GM18868 (cell line): ENCODE measurements around the gene CYB5B.

Source experiments
- ATAC-seq: cut with Tn5 transposase; IDR thresholded peaks from one replicate; pipeline ENCODE4 v1.9.1; 2021; ENCODE audit warnings: mild to moderate bottlenecking, moderate library complexity; ENCODE audit not compliant: unreplicated experiment

Gene CYB5B, protein sequence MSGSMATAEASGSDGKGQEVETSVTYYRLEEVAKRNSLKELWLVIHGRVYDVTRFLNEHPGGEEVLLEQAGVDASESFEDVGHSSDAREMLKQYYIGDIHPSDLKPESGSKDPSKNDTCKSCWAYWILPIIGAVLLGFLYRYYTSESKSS

DNA sequence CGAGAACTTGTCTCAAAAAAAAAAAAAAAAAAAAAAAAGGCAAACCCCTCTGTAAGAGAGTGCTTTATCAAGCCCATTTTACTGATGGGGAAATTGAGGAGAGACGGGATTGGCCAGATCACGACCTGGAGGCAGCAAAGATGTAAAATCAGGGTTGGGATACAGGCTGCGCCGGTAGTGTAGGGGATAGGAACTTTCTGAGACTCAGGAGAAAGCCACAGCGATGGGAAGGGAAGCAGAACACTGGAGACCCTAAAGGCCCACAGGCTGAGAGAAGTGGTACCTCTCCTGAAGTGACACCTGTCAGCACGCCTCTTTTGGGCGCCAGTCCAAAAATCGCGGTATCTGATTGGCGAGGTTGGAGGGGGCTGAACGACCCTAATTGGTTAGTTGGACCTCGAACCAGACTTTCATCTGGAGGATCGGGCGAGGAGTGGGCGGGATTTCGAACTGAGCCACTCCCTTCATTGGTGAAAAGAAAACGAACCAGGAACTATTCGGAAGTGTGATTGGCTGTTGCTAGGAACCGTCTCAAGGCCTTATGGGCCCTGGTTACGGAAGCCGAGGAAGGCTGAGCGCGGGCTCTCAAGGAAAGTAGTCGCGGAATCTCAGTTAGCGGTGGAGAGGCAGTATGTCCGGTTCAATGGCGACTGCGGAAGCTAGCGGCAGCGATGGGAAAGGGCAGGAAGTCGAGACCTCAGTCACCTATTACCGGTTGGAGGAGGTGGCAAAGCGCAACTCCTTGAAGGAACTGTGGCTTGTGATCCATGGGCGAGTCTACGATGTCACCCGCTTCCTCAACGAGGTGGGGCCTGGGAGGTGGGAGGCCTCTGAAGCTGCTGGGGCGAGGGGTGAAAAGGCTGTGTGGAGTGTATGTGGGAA, at the start of gene CYB5B:
TSS of gene CYB5B (plus strand) at position 567 of the 882 bp plus-strand sequence. CDS start at position 632, 65 bp downstream.
- ATAC-seq, result peak; percentile 94

DNA sequence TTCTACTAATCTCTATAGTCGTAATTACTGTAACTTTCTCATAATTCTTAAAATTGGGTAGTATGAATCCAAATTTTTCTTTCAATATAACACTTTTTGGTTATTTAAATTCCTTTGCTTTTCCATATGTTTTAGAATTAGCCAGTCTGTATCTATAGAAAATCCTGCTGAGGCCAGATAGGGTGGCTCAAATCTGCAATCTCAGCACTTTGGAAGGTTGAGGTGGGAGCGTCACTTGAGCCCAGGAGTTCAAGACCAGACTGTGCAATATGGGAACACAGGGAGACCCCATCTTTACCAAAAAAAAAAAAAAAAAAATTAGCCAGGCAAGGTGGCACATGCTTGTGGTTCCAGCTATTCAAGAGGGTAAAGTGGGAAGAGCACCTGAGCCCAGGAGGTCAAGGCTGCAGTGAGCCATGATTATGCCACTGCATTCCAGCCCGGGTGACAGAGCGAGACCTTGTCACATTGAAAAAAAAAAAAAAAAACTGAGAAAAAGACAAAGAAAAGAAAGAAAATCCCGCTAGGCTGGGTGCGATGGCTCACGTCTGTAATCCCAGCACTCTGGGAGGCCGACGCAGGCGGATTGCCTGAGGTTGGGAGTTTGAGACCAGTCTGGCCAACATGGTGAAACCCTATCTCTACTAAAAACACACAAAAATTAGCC, 47.9 kb upstream of the CYB5B start:
- ATAC-seq, result no peak

DNA sequence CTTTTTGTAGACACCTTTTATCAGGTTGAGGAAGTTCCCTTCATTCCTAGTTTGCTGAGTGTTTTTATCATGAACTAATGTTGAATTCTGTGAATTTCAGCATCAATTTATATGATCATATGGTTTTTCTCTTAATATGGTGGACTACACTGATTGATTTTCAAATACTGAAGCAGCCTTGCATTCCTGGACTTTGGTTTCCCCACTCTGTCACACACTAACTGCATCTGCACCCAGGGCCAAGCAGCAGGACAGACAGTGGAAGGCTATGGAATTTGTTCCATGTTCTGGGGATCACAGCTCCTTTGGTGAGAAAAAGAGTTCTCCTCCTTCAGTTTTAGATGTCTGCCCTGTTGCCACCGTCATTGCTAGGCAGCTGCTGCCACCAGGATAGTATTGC, 46.4 kb upstream of the CYB5B start:
- ATAC-seq, result no peak

DNA sequence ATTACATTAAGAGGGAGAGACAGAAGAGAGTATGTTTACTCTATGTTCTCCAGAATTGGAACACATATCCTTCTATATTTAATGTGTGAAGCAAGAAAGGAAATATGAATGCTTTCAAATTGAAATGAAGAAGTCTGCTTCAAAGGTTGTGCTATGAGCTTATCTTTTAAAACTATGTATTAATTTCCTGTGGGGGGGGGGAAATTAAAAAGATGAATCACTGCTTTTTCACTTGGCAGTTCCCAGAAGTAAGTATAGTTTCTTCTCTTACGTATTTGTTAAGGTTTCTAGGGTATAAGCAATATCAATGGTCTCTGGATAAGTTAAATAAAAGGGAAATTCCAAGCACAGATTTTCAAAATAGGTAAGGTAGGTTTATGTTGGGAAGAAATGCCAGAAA, 45.7 kb upstream of the CYB5B start:
- no peak for ATAC-seq

DNA sequence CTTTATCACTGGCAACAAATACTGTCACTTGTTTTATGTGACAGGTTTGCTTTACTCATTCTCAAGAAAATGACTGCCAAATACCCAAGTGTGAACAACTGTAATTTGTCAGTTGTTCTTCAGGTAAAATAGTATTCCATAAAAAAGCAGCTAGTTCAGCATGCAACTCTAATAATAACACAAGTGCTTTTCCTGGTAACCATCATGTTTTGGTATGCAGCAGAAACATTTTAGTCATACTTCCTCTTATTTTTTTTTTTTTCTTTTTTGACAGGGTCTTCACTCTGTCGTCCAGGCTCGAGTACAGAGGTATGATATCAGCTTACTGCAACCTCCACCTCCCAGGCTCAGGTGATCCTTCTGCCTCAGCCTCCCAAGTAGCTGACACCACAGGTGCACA, 43.2 kb upstream of the CYB5B start:
- no peak for ATAC-seq

DNA sequence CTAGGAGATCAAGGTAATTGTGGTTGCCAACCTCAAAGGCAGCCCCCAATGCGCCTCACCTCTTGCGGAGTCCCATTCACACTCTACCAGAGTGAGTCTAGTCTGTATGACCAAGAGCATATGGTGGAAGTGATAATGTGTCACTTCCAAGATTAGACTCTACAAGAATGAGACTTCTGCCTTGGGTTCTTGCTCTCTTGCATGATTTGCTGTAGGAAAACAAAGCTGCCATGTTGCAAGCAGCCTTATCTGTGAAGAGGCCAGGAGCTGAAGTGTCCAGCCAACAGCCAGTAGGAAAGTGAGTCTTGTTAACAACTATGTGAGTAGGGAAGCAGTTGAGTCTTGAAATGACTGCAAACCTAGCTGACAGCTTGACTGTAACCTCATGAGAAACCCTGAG, 42.0 kb upstream of the CYB5B start:
- no peak for ATAC-seq

DNA sequence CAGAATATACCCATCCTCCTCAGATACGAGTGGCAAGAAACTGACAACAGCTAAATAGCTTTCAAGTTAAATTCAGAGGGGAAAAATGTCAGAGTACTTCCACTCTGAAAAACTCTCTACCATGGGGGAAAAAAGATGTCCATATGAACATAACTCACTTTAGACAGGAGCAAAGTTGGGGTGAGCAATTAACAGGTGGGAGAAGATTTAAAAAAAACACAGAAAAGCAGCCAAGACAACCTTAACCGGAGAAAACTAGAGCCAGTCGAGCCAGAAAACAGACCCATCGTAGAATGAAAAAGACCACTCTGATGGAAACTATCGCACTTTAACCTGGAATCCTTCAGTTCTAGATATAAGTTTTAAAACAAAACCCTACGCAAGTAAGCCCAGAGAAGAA, 39.4 kb upstream of the CYB5B start:
- no peak for ATAC-seq

DNA sequence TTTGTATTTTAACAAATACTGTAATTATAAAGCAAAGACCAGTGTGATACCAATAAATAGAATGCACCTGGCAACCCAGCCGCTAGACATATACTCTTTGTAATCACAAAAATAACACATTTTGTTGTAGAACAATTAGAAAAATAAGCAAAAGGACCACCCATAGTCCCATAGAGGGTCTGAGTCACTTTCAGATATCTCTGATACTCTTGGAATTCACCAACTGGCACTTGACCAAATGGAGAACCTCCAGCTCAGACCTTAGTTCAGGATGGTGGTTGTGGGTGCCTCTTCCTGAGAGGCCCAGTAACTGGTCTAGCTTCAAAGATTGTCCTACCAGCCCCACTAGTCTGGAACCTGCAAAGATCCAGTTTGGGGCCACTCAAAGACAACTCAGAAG, 37.8 kb upstream of the CYB5B start:
- ATAC-seq, result no peak

DNA sequence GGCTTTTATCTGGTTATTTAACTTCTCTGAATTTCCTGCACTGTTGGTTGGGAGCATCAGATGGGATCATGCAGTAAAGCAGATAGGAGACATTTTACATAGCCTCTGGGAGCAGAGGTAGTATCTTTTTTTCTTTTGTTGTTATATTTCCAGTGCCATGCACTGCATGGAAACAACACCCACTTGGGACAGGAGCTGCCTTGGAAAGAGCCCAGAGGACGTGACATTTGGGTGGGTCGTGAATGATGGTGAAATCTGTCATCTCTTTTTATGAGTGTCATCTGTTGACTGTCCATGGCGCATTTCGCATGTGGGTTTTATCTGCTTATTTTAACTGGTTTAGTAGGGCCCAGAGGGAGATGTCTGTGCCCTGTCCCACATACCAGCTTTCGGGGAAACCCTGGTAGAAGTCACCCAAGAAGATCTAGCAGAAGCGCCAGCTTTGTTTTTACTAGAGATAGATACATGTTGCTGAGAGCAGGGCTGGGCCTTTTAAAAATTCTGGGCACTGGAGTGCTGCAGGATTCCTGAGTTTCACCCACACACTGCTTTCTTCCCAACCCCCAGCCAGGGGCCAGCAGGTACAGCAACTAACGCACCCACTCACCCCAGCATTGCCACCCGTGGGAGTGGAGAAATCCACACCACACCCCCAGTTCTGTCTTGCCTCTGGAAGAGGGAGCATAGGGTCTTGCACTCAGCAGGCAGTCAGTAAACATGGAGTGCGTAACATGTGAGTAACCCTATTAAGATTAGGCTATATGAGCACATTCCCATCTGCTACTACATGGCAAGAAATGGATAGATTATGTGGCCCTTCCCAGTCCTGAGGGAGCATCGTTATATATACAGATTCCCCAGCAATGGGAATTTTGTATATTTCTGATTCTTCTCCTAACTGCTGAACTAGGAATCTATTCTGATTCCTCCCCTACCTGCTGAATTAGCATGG, 30.2 kb upstream of the CYB5B start:
- ATAC-seq, result no peak

DNA sequence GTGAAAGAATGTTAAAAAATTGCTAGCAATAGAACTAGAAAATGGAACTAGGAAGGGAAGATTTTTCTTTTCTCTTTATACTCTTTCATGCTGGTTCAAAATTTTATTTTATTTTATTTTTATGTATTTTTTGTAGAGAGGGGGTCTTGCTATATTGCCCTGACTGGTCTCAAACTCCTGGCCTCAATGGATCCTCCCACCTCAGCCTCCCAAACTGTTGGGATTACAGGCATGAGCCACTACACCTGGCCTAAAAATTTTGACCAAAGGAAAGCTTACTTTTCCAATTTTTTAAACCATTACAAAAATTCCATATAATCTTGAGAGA, 28.6 kb upstream of the CYB5B start:
- no peak for ATAC-seq

DNA sequence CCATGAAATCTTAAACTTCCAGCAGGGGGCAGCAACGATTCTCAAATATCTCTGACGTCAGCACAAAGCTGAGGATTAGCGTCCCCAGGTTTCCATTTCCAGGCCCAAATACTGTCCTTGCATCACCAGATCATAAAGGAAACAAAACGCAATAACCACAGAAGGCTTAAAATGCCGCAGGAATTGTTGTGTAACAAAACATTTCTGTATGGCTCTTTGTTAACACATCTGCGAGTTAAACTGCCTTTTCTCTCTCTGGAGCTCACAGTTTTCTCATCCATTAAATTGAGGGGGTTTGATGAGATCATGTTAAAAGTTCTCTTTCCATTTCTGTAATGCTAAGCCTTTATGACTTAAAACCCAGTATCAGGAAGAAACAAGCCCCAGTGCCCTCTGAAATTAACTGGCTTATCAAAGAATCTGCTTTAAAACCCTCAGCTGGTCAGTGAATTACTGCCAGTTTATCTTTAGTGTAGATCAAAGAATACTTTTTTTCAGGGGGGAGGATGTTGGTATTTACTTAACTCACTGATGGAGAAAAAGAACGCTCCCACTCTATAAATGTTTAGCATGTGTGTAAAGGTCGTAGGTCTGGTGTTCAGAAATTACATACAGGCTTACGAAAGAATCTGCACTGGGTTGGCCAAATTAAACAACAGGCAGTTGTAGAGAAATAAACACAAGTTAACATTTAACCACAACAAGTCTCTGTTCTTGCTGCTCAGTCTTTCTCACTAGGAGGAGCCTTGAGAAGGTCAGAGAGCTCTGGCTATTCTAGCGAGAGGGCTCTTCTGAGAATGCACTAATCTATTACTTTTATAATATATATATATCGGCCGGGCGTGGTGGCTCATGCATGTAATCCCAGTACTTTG, 28.0 kb upstream of the CYB5B start:
- ATAC-seq, result no peak

DNA sequence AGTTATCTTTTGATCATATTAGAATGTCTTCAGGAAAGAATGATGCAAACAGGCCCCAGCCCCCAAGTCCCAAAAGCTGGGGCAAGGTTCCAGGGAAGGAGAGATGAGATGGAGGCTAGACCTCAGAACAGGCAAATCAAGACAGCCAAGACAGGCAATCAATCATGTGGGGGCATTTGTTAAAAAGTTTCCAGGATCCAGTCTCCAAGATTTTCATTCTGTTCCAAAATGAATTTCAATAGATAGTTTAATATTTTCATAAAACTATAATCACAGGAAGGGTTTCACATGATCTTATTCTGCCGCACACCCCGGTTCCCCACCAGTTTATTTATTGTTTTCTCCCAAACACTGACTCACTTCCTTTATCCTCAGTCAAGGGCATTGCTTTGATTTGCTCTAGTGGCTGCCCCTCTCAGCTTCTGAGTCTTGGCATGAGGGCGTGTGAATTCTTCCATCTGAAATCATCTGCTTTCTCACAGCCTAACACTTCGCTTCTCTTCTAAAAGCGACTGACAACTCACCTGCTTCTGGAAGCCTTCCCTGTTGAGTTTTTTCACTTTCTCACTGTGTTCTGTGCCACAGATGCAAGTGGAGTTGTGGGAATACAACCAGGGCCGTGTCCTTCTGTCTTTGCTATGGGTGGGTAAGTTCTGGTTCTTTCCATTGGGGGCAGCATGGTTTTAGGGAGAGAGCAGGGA, 26.4 kb upstream of the CYB5B start:
- ATAC-seq, result no peak

DNA sequence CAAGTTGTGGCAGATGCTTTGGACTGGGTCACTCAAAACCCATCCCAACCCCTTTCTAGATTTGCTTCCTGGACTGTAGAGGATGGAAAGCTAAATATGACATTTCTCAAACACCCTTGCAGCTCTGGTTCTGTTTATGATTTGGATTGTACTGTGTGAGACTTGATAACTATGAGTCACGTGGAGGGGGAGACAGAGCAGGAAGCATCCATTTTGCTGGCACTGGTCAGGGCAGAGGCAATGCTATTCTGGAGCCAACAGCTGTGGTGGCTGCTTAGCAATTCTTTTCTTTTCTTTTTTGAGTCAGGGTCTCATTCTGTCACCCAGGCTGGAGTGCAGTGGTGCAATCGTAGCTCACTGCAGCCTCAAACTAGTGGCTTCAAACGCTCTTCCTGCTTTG, 25.1 kb upstream of the CYB5B start:
- ATAC-seq, result no peak

DNA sequence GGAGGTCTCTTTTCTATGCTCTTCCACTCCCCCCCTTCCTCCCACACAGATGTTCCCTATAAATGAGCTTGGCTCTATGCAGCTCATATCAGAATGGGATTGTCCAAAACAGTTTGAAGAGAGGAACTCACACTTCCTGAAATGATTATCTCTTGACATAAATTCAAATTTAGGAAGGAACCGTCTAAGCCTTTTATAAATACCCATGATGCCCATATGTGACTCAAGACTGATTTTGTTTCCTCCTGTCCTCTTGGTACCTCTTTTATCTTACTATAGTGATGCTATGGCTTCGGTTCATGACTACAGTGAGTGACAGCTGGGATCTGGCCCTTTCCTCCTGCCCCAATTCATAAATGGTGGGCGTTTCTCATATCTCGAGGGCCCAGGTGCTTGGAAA, 22.0 kb upstream of the CYB5B start:
- no peak for ATAC-seq

DNA sequence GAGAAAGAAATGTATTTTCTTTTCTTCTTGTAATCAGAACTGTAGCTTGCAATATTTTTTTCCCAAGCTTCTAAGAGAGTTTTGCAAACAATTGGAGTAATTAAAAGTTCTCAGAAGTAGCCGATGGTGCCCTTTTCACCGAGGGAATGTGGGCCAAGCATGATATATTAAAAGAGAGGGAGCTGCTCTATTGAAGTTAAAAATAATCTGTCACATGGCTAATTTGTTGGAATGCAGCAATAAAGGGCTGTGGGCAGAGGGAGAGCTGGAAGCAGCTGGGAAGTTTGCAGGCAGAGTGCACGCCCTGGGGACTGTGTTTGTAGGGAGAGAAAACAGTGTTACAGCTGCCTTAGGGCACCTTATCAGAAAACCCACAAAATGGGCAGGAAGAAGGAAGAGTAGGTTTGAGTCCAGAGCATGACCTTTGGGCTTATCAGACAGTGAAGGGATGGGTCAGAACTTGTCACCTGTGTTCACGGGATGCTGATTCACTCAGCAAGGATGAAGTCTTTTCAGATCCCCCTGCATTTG, 20.1 kb upstream of the CYB5B start:
- ATAC-seq, result no peak

DNA sequence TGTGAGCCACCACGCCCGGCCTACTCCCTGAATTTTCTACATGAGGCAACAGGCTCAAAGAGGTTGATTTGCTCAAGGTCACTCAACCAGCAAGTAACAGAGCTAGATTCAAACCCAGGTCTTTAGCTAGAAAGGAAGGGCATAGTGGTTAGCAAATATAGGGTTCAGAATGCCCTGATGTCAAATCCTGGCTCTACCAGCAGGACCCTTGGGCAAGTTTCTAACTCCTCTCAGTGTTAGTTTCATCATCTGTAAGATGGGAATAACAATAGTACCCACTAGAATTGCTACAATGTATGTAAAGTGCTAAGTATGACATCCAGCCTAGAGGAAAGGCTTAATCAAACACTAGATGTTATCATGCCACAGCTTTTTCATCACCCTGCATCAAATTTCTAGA, 19.1 kb upstream of the CYB5B start:
- ATAC-seq, result no peak

DNA sequence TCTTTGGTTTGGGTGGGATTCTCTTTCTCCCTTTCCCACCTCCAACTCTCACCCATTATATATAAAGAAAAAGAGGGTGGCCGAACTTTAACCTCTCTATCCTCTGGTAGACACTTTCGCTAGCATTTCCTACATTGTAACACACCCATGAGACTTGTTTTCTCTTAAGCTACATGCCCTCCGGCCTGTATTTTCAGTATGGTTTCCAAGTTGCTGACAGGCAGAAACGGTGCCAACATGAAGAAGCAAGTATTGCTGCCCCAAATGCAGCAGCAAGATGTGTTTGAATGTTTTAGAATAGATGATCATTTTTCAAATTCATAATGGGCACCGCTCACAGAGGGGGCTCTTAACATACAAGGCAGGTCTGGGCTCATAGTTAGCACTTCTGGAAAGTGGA, 18.7 kb upstream of the CYB5B start:
- ATAC-seq, result no peak

DNA sequence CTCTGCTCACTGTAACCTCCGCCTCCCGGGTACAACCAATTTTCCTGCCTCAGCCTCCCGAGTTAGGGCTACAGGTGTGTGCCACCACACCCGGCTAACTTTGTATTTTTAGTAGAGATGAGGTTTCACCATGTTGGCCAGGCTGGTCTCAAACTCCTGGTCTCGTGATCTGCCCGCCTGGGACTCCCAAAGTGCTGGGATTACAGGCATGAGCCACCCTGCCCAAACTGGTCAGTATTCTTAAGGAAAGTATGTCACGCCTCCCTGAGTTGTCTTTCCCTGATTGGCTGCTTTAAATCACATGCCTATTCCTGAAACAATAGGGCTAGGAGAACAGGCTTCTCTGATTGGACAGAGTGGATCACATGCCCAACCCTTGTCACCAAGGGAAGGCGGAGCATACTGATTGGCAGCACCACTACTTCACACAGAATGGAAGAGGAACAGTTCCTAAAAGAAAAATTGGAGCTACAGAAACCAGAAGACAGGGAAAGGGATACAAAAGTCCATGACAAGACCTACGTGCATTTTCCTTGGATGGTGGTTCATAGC, 17.6 kb upstream of the CYB5B start:
- no peak for ATAC-seq

DNA sequence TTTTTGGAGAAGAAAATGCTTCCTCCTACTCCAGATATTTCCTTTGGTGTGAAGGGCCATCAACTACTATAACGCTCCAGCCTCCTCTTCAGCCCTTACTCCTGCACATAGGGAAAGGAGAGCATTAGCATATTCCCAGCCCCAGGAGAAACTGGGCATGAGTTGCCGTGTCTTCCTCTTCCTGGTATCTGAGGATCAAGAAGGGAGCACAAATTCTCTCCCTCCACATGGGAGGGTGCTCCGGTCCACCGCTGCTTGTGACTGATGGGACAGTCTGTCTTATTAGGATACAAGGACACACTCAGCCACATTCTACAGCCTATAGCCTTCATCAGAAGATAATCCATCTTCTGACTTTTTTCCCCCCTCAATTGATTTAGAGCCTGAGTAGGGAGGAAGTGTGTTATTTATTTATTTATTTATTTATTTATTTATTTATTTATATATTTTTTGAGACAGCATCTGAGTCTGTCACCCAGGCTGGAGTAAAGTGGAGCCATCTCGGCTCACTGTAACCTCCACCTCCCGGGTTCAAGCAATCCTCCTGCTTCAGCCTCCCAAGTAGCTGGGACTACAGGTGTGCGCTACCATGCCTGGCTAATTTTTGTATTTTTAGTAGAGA, 16.6 kb upstream of the CYB5B start:
- no peak for ATAC-seq
